ENCODE measurements around the gene HSPA4L. TPM values are rescaled to one million over a fixed set of nuclear protein-coding genes. Genes with fewer than 3 reads are reported as not detected.

HSPA4L gene
- 14.7 TPM for total RNA-seq (ENCODE audit: unreplicated experiment)
- long read RNA-seq, full-length matches to known transcripts = 1 of 5 reads
- long read RNA-seq, partial matches to known transcripts = 4 of 5 reads
- long read RNA-seq, other reads (novel, unspliced or antisense) = 0 of 5 reads

DNA sequence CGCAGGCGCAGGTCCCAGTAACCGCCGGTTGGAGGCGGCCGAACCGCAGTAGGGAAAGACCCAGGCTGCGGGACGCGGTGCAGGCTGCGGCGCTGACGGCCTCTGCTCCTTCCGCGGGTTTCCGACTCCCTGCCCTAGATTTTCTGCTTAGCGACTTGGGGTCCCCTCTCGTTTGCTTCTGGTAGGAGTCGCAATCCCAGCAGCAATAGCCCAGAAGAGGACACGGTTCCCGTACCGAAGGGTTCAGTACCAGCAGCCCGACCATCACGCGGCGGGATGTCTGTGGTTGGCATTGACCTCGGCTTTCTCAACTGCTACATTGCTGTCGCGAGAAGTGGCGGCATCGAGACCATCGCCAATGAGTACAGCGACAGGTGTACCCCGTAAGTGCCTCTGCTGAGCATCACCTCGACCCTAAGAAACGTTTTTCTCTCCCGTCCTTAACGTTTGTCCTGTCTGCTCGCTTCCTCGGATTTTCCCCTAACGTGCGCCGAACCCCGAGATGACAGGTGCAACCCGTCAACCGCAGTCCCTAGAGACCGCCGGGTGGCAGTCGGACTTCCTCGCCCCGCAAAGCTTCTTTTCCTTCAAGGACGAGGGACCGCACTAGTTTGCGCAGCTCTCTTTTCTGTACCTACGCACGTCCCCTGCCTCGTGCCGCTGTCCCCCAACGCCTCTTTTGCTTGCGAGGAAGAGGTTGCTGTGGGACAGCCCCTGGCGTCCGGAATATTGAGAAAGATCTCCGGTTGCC lies at the start of gene HSPA4L:
HSPA4L (plus strand) TSS at position 48 of the 751 bp plus-strand sequence; CDS start at position 277, 229 bp downstream.
- Mint-ChIP-seq H3K4me3 (ENCODE audit: unreplicated experiment) (peak within 1 kb of the TSS; percentile 99), H3K36me3 (ENCODE audit: unreplicated experiment) (no peaks in the 10 kb centered on the region), H3K27me3 (ENCODE audit: unreplicated experiment) (peaks cover 10% of the 10 kb centered on the region), H3K4me1 (ENCODE audit: low read depth, unreplicated experiment) (peaks cover 7% of the 10 kb centered on the region), H3K9me3 (ENCODE audit: unreplicated experiment) (peaks cover 4% of the 10 kb centered on the region), H3K27ac (ENCODE audit: unreplicated experiment) (peak within 1 kb of the TSS; percentile 99)
- TF ChIP-seq, protein P1, sequence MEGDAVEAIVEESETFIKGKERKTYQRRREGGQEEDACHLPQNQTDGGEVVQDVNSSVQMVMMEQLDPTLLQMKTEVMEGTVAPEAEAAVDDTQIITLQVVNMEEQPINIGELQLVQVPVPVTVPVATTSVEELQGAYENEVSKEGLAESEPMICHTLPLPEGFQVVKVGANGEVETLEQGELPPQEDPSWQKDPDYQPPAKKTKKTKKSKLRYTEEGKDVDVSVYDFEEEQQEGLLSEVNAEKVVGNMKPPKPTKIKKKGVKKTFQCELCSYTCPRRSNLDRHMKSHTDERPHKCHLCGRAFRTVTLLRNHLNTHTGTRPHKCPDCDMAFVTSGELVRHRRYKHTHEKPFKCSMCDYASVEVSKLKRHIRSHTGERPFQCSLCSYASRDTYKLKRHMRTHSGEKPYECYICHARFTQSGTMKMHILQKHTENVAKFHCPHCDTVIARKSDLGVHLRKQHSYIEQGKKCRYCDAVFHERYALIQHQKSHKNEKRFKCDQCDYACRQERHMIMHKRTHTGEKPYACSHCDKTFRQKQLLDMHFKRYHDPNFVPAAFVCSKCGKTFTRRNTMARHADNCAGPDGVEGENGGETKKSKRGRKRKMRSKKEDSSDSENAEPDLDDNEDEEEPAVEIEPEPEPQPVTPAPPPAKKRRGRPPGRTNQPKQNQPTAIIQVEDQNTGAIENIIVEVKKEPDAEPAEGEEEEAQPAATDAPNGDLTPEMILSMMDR (IDR thresholded peaks at IDR 0.05; ENCODE audit: partially characterized antibody, unreplicated experiment) = peak; percentile 46
- peak; percentile 73 for DNase-seq

DNA sequence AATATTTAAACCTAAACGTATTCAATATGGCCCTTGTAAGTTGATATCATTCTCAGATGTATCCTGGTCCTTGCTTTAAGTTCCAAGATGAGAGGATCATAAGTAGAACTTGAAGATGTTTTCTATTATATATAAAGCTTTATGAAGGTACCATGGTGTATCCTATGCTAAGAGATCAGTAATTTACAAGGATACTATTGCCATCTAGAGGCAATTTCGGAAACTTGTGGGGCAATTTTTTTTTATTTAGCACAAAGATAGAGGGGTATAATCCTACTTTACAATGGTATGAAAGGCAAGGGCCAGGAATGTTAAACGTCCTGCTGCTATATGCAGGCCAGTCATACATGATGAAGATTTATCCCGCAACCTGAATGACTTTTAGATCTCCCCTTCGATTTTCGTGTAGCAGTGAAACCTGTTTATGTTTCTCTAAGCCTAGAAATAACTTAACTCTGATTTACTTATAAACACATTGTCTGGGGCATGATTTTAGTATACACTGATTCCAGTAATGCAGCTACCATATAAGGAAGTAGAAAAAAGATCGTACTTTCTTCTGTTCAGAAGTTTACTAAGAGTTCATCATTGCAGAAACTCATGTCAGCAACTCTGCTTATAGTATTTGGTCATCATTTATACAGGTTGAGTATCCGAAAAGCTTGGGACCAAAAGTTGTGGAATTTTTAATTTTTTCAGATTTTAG lies 49.3 kb upstream of the HSPA4L start:
- H3K27ac Mint-ChIP-seq (ENCODE audit: unreplicated experiment) = no peak overlapping the region

DNA sequence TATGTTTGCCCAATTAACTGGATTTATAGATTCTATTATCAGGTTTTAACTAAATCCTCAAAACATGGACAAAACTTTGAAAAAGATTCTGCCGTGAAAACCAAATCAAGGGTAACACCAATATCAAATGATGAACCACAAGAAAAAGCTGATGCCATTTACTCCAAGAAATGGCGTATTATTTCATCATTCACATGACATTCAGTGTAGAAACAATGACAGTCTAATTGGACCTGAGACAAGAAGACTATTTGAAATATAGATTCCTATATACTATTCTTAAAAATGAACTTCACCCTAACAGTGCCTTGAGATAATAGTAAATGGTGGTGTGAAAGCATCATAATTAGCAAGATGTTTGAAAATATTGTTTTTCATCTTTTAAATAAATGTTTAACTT lies 47.1 kb upstream of the HSPA4L start:
- Mint-ChIP-seq H3K4me1 (ENCODE audit: low read depth, unreplicated experiment) (no peaks in the 10 kb centered on the region), H3K36me3 (ENCODE audit: unreplicated experiment) (no peaks in the 10 kb centered on the region), H3K27ac (ENCODE audit: unreplicated experiment) (no peak overlapping the region), H3K4me3 (ENCODE audit: unreplicated experiment) (no peak overlapping the region), H3K9me3 (ENCODE audit: unreplicated experiment) (no peaks in the 10 kb centered on the region), H3K27me3 (ENCODE audit: unreplicated experiment) (no peaks in the 10 kb centered on the region)
- DNase-seq = no peak
- TF ChIP-seq, protein P1 (IDR thresholded peaks at IDR 0.05; ENCODE audit: partially characterized antibody, unreplicated experiment) = no peak

More for the DNA sequence above, 49.3 kb upstream of the HSPA4L start:
- DNase-seq = no peak
- H3K36me3 Mint-ChIP-seq (ENCODE audit: unreplicated experiment) = no peaks in the 10 kb centered on the region
- H3K4me3 Mint-ChIP-seq (ENCODE audit: unreplicated experiment) = no peak overlapping the region
- no peaks in the 10 kb centered on the region for H3K4me1 Mint-ChIP-seq (ENCODE audit: low read depth, unreplicated experiment)
- H3K9me3 Mint-ChIP-seq (ENCODE audit: unreplicated experiment) = no peaks in the 10 kb centered on the region
- TF ChIP-seq, protein P1 (IDR thresholded peaks at IDR 0.05; ENCODE audit: partially characterized antibody, unreplicated experiment) = peak; percentile 9
- no peaks in the 10 kb centered on the region for H3K27me3 Mint-ChIP-seq (ENCODE audit: unreplicated experiment)

DNA sequence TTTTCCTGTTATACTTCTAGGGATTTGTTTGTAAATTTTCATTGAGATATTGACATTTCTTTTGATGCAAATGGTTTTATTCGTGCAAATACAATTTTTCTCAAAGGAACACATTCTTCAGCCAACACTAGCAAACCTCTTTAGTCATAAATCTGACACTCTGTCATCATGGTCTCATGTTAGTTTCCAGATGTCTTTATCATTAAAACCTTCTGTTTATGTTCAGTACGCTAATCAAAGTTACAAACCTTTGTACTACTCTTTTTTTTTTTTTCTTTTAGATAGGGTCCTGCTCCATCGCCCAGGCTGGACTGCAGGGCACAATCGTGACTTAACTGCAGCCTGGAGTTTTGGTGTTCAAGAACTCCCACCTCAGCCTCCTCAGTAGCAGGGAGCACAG lies 44.8 kb upstream of the HSPA4L start:
- no peak for DNase-seq

More for the DNA sequence above, 44.8 kb upstream of the HSPA4L start:
- peaks cover 5% of the 10 kb centered on the region for H3K36me3 Mint-ChIP-seq (ENCODE audit: unreplicated experiment)
- H3K27me3 Mint-ChIP-seq (ENCODE audit: unreplicated experiment) = no peaks in the 10 kb centered on the region
- no peak overlapping the region for H3K4me3 Mint-ChIP-seq (ENCODE audit: unreplicated experiment)
- no peaks in the 10 kb centered on the region for H3K9me3 Mint-ChIP-seq (ENCODE audit: unreplicated experiment)
- no peak overlapping the region for H3K27ac Mint-ChIP-seq (ENCODE audit: unreplicated experiment)
- H3K4me1 Mint-ChIP-seq (ENCODE audit: low read depth, unreplicated experiment) = no peaks in the 10 kb centered on the region
- TF ChIP-seq, protein P1 (IDR thresholded peaks at IDR 0.05; ENCODE audit: partially characterized antibody, unreplicated experiment) = no peak
